HG02884 (cell line): Measurements from ENCODE around the gene SDF2.
A peak's percentile ranks its signal among the peaks of the same experiment; 100 is the strongest.

Experiments
- ATAC-seq: cut with Tn5 transposase; IDR thresholded peaks from one replicate; pipeline ENCODE4 v1.9.1; 2021; ENCODE audit warnings: mild to moderate bottlenecking, moderate library complexity; ENCODE audit not compliant: unreplicated experiment

The SDF2 gene

GRCh38 chr17:28661635-28662526 is at the start of gene SDF2, which contains the start of gene SUPT6H:
TSS of gene SDF2 (minus strand) at chr17:28661906. CDS start at chr17:28661876, 30 bp downstream.
TSS of gene SUPT6H (plus strand) at chr17:28662205. CDS start at chr17:28673402, 11,197 bp downstream.
- ATAC-seq: peak; percentile 77

GRCh38 chr17:28710861-28711722 is 49.4 kb upstream of the SDF2 start:
- ATAC-seq: peak; percentile 82

- ATAC-seq: no peak
Measured at GRCh38 chr17:28707339-28707720, 45.6 kb upstream of the SDF2 start.

- no peak for ATAC-seq
Measured at GRCh38 chr17:28706471-28707338, 45.0 kb upstream of the SDF2 start.

GRCh38 chr17:28705728-28706334 is 44.1 kb upstream of the SDF2 start:
- ATAC-seq: no peak

GRCh38 chr17:28705074-28705659 is 43.5 kb upstream of the SDF2 start:
- no peak for ATAC-seq

- no peak for ATAC-seq
Measured at GRCh38 chr17:28704219-28704858, 42.6 kb upstream of the SDF2 start.

GRCh38 chr17:28703552-28704218 is 42.0 kb upstream of the SDF2 start:
- no peak for ATAC-seq

- no peak for ATAC-seq
Measured at GRCh38 chr17:28702752-28703150, 41.0 kb upstream of the SDF2 start.

- ATAC-seq: no peak
Measured at GRCh38 chr17:28702026-28702751, 40.5 kb upstream of the SDF2 start.

GRCh38 chr17:28700830-28701492 is 39.3 kb upstream of the SDF2 start:
- ATAC-seq: no peak

GRCh38 chr17:28700278-28700677 is 38.6 kb upstream of the SDF2 start:
- no peak for ATAC-seq

- no peak for ATAC-seq
Measured at GRCh38 chr17:28698253-28698941, 36.7 kb upstream of the SDF2 start.

GRCh38 chr17:28693869-28694268 is 32.2 kb upstream of the SDF2 start:
- ATAC-seq: no peak

GRCh38 chr17:28689011-28689410 is 27.3 kb upstream of the SDF2 start:
- ATAC-seq: no peak

- no peak for ATAC-seq
Measured at GRCh38 chr17:28688481-28688880, 26.8 kb upstream of the SDF2 start.

- ATAC-seq: no peak
Measured at GRCh38 chr17:28686296-28686695, 24.6 kb upstream of the SDF2 start.
